WTC11 (cell line): ENCODE data around the gene IQSEC1. TPM values are rescaled to one million over a fixed set of nuclear protein-coding genes. Genes with fewer than 3 reads are reported as not detected.

Source experiments
- ATAC-seq: fragments of 200-7000 bp; cut with Tn5 transposase; 2 replicates; pipeline ENCODE4 v1.10.0; 2021; ENCODE audit warnings: mild to moderate bottlenecking, moderate library complexity
- CTCF ChIA-PET: fragments of 300-600 bp; sonication (Branson Sonifier 250); formaldehyde crosslinking; loops from one replicate; lab custom pipeline; 2021; ENCODE audit warnings: antibody characterized with exemption; lab: Charles Lee
- POLR2A ChIA-PET: fragments of 350-600 bp; sonication (Branson Sonifier 250); formaldehyde crosslinking; loops from one replicate; lab custom pipeline; 2021; ENCODE audit warnings: antibody characterized with exemption; lab: Charles Lee
- DNase-seq: peaks from one replicate; pipeline ENCODE4 v3.0.0; 2021; ENCODE audit warnings: low spot score
- H3K27ac Mint-ChIP-seq: 2 replicates; pipeline ENCODE4 v1.8.0; 2021; ENCODE audit warnings: mixed read lengths
- H3K27me3 Mint-ChIP-seq: 2 replicates; pipeline ENCODE4 v1.8.0; 2021; ENCODE audit warnings: low read depth, mild to moderate bottlenecking, moderate library complexity, mixed read lengths
- H3K36me3 Mint-ChIP-seq: 2 replicates; pipeline ENCODE4 v1.8.0; 2021; ENCODE audit warnings: mixed read lengths
- H3K4me1 Mint-ChIP-seq: 2 replicates; pipeline ENCODE4 v1.8.0; 2022; ENCODE audit warnings: mixed read lengths
- H3K4me3 Mint-ChIP-seq: 2 replicates; pipeline ENCODE4 v1.8.0; 2021; ENCODE audit warnings: mild to moderate bottlenecking, moderate library complexity, mixed read lengths
- H3K9me3 Mint-ChIP-seq: 2 replicates; pipeline ENCODE4 v1.8.0; 2021; ENCODE audit warnings: mixed read lengths
- ETV6 ChIP-seq: sonication (generic); formaldehyde crosslinking; IDR thresholded peaks from 2 replicates; pipeline ENCODE4 v1.8.1; 2022; ENCODE audit warnings: mild to moderate bottlenecking, missing genetic modification reagents
- NFE2L1 ChIP-seq: sonication (generic); formaldehyde crosslinking; IDR thresholded peaks from 2 replicates; pipeline ENCODE4 v1.8.1; 2023; ENCODE audit warnings: missing genetic modification reagents
- TCF7 ChIP-seq: sonication (generic); formaldehyde crosslinking; IDR thresholded peaks from 2 replicates; pipeline ENCODE4 v1.8.0; 2022; ENCODE audit warnings: mild to moderate bottlenecking, low read depth, missing genetic modification reagents, moderate library complexity
- ZBTB21 ChIP-seq: sonication (generic); formaldehyde crosslinking; IDR thresholded peaks from 2 replicates; pipeline ENCODE4 v1.8.1; 2023; ENCODE audit warnings: mild to moderate bottlenecking, missing genetic modification reagents, borderline replicate concordance
- ZNF232 ChIP-seq: sonication (generic); formaldehyde crosslinking; IDR thresholded peaks from 2 replicates; pipeline ENCODE4 v1.8.0; 2022; ENCODE audit warnings: mild to moderate bottlenecking, missing genetic modification reagents
- ZNF416 ChIP-seq: fragments of 250-450 bp; sonication (Bioruptor Pico); IDR thresholded peaks from 2 replicates; pipeline ENCODE4 v1.9.0; 2021; ENCODE audit warnings: mild to moderate bottlenecking, inconsistent platforms
- total RNA-seq: library from RNA; stranded (reverse); gene quantifications from 3 replicates; pipeline ENCODE4 v1.2.3, GENCODE V29; 2021
- TF ChIP-seq, protein P1 (sequence below): sonication (generic); formaldehyde crosslinking; conservative IDR thresholded peaks from 2 replicates; pipeline ENCODE4 v1.8.1; 2023; ENCODE audit warnings: mild to moderate bottlenecking, low read depth, missing genetic modification reagents, moderate library complexity
- TF ChIP-seq, protein P2 (sequence below): sonication (generic); formaldehyde crosslinking; IDR thresholded peaks from 2 replicates; pipeline ENCODE4 v1.8.0; 2022; ENCODE audit warnings: missing genetic modification reagents
- TF ChIP-seq, protein P3 (sequence below): sonication (generic); formaldehyde crosslinking; IDR thresholded peaks from 2 replicates; pipeline ENCODE4 v1.8.0; 2023; ENCODE audit warnings: missing genetic modification reagents
- TF ChIP-seq, protein P4 (sequence below): sonication (generic); formaldehyde crosslinking; IDR thresholded peaks from 2 replicates; pipeline ENCODE4 v1.8.1; 2023; ENCODE audit warnings: mild to moderate bottlenecking, missing genetic modification reagents
- TF ChIP-seq, protein P5 (sequence below): fragments of 250-450 bp; sonication (Bioruptor Pico); IDR thresholded peaks from 2 replicates; pipeline ENCODE4 v1.9.0; 2021; ENCODE audit warnings: mild to moderate bottlenecking
- TF ChIP-seq, protein P6 (sequence below): sonication (generic); formaldehyde crosslinking; IDR thresholded peaks from 2 replicates; pipeline ENCODE4 v1.8.1; 2023; ENCODE audit warnings: mild to moderate bottlenecking, missing genetic modification reagents, borderline replicate concordance
- TF ChIP-seq, protein P7 (sequence below): fragments of 250-450 bp; sonication (Bioruptor Pico); conservative IDR thresholded peaks from 2 replicates; pipeline ENCODE4 v1.9.0; 2021; ENCODE audit warnings: mild to moderate bottlenecking
- TF ChIP-seq, protein P8 (sequence below): sonication (generic); formaldehyde crosslinking; IDR thresholded peaks from 2 replicates; pipeline ENCODE4 v1.8.0; 2022; ENCODE audit warnings: mild to moderate bottlenecking, missing genetic modification reagents
- TF ChIP-seq, protein P9 (sequence below): sonication (generic); formaldehyde crosslinking; IDR thresholded peaks from 2 replicates; pipeline ENCODE4 v1.8.1; 2023; ENCODE audit warnings: mild to moderate bottlenecking, moderate library complexity, missing genetic modification reagents

IQSEC1 gene
- total RNA-seq, 1 experiment from 2014 or later, result 35.0 TPM

DNA sequence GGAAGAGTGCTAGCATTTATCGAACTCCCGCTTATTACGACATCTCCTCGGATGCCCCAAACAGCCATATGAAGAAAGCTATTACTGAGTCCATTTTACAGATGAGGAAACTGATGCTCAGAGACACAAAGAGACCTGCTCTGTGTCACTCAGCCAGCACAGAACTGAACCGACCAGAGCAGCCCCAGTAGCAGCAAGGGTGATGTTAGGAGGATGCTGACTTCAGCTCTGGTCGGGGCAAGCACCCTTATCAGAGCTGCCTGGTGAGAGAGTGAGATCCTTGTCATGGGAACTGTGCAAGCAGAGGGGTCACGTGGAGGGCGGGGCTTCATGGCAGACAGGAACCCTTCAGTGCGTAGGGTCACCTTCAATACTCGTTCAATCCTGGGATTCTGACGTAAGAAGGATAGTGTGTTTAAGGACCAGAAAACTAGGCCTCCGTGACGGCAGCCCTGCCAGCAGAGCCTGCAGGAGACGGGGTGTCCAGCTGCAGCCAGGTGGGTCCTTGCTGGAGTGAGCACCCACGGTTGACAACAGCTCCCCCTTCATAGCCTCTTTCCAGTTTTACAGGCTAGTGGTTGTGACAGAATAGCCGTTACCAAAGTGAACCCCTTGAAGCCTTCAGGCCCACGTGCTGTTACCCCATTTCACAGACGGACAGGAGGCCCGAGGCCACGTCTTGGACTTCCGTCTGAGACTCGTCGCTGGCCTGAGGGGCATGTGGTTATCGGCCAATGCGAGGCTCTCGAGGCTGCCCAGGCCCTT is 12.0 kb upstream of the IQSEC1 start:
- ChIA-PET POLR2A (no interaction called here), CTCF (interaction anchor here (0.6 kb wide), 1 partner anchor 549 kb away, joined by 3 read pairs; no protein-coding TSS in a partner anchor)
- H3K27me3 Mint-ChIP-seq, result no peaks in the 10 kb centered on the region
- H3K4me1 Mint-ChIP-seq, result no peaks in the 10 kb centered on the region
- H3K4me3 Mint-ChIP-seq, result no peak overlapping the region
- ATAC-seq (no peak), DNase-seq (no peak)
- no peak overlapping the region; the same call in 1 of the 2 replicates for H3K27ac Mint-ChIP-seq
- no peaks in the 10 kb centered on the region for H3K36me3 Mint-ChIP-seq
- no peaks in the 10 kb centered on the region for H3K9me3 Mint-ChIP-seq
- TF ChIP-seq, protein P1, sequence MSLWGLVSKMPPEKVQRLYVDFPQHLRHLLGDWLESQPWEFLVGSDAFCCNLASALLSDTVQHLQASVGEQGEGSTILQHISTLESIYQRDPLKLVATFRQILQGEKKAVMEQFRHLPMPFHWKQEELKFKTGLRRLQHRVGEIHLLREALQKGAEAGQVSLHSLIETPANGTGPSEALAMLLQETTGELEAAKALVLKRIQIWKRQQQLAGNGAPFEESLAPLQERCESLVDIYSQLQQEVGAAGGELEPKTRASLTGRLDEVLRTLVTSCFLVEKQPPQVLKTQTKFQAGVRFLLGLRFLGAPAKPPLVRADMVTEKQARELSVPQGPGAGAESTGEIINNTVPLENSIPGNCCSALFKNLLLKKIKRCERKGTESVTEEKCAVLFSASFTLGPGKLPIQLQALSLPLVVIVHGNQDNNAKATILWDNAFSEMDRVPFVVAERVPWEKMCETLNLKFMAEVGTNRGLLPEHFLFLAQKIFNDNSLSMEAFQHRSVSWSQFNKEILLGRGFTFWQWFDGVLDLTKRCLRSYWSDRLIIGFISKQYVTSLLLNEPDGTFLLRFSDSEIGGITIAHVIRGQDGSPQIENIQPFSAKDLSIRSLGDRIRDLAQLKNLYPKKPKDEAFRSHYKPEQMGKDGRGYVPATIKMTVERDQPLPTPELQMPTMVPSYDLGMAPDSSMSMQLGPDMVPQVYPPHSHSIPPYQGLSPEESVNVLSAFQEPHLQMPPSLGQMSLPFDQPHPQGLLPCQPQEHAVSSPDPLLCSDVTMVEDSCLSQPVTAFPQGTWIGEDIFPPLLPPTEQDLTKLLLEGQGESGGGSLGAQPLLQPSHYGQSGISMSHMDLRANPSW (CRISPR knock-in tag), result no peak
- TF ChIP-seq ETV6, result no peak
- TF ChIP-seq, protein P2, sequence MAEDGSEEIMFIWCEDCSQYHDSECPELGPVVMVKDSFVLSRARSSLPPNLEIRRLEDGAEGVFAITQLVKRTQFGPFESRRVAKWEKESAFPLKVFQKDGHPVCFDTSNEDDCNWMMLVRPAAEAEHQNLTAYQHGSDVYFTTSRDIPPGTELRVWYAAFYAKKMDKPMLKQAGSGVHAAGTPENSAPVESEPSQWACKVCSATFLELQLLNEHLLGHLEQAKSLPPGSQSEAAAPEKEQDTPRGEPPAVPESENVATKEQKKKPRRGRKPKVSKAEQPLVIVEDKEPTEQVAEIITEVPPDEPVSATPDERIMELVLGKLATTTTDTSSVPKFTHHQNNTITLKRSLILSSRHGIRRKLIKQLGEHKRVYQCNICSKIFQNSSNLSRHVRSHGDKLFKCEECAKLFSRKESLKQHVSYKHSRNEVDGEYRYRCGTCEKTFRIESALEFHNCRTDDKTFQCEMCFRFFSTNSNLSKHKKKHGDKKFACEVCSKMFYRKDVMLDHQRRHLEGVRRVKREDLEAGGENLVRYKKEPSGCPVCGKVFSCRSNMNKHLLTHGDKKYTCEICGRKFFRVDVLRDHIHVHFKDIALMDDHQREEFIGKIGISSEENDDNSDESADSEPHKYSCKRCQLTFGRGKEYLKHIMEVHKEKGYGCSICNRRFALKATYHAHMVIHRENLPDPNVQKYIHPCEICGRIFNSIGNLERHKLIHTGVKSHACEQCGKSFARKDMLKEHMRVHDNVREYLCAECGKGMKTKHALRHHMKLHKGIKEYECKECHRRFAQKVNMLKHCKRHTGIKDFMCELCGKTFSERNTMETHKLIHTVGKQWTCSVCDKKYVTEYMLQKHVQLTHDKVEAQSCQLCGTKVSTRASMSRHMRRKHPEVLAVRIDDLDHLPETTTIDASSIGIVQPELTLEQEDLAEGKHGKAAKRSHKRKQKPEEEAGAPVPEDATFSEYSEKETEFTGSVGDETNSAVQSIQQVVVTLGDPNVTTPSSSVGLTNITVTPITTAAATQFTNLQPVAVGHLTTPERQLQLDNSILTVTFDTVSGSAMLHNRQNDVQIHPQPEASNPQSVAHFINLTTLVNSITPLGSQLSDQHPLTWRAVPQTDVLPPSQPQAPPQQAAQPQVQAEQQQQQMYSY (CRISPR knock-in tag), result no peak
- TF ChIP-seq, protein P3, sequence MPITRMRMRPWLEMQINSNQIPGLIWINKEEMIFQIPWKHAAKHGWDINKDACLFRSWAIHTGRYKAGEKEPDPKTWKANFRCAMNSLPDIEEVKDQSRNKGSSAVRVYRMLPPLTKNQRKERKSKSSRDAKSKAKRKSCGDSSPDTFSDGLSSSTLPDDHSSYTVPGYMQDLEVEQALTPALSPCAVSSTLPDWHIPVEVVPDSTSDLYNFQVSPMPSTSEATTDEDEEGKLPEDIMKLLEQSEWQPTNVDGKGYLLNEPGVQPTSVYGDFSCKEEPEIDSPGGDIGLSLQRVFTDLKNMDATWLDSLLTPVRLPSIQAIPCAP (CRISPR knock-in tag), result no peak
- no peak for TF ChIP-seq NFE2L1 (CRISPR knock-in tag)
- TF ChIP-seq, protein P4, sequence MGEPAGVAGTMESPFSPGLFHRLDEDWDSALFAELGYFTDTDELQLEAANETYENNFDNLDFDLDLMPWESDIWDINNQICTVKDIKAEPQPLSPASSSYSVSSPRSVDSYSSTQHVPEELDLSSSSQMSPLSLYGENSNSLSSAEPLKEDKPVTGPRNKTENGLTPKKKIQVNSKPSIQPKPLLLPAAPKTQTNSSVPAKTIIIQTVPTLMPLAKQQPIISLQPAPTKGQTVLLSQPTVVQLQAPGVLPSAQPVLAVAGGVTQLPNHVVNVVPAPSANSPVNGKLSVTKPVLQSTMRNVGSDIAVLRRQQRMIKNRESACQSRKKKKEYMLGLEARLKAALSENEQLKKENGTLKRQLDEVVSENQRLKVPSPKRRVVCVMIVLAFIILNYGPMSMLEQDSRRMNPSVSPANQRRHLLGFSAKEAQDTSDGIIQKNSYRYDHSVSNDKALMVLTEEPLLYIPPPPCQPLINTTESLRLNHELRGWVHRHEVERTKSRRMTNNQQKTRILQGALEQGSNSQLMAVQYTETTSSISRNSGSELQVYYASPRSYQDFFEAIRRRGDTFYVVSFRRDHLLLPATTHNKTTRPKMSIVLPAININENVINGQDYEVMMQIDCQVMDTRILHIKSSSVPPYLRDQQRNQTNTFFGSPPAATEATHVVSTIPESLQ (CRISPR knock-in tag), result no peak
- TF ChIP-seq, protein P5, sequence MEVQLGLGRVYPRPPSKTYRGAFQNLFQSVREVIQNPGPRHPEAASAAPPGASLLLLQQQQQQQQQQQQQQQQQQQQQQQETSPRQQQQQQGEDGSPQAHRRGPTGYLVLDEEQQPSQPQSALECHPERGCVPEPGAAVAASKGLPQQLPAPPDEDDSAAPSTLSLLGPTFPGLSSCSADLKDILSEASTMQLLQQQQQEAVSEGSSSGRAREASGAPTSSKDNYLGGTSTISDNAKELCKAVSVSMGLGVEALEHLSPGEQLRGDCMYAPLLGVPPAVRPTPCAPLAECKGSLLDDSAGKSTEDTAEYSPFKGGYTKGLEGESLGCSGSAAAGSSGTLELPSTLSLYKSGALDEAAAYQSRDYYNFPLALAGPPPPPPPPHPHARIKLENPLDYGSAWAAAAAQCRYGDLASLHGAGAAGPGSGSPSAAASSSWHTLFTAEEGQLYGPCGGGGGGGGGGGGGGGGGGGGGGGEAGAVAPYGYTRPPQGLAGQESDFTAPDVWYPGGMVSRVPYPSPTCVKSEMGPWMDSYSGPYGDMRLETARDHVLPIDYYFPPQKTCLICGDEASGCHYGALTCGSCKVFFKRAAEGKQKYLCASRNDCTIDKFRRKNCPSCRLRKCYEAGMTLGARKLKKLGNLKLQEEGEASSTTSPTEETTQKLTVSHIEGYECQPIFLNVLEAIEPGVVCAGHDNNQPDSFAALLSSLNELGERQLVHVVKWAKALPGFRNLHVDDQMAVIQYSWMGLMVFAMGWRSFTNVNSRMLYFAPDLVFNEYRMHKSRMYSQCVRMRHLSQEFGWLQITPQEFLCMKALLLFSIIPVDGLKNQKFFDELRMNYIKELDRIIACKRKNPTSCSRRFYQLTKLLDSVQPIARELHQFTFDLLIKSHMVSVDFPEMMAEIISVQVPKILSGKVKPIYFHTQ, result no peak
- no peak for TF ChIP-seq ZNF232 (CRISPR knock-in tag)
- TF ChIP-seq, protein P6, sequence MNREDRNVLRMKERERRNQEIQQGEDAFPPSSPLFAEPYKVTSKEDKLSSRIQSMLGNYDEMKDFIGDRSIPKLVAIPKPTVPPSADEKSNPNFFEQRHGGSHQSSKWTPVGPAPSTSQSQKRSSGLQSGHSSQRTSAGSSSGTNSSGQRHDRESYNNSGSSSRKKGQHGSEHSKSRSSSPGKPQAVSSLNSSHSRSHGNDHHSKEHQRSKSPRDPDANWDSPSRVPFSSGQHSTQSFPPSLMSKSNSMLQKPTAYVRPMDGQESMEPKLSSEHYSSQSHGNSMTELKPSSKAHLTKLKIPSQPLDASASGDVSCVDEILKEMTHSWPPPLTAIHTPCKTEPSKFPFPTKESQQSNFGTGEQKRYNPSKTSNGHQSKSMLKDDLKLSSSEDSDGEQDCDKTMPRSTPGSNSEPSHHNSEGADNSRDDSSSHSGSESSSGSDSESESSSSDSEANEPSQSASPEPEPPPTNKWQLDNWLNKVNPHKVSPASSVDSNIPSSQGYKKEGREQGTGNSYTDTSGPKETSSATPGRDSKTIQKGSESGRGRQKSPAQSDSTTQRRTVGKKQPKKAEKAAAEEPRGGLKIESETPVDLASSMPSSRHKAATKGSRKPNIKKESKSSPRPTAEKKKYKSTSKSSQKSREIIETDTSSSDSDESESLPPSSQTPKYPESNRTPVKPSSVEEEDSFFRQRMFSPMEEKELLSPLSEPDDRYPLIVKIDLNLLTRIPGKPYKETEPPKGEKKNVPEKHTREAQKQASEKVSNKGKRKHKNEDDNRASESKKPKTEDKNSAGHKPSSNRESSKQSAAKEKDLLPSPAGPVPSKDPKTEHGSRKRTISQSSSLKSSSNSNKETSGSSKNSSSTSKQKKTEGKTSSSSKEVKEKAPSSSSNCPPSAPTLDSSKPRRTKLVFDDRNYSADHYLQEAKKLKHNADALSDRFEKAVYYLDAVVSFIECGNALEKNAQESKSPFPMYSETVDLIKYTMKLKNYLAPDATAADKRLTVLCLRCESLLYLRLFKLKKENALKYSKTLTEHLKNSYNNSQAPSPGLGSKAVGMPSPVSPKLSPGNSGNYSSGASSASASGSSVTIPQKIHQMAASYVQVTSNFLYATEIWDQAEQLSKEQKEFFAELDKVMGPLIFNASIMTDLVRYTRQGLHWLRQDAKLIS (CRISPR knock-in tag), result no peak
- TF ChIP-seq, protein P7, sequence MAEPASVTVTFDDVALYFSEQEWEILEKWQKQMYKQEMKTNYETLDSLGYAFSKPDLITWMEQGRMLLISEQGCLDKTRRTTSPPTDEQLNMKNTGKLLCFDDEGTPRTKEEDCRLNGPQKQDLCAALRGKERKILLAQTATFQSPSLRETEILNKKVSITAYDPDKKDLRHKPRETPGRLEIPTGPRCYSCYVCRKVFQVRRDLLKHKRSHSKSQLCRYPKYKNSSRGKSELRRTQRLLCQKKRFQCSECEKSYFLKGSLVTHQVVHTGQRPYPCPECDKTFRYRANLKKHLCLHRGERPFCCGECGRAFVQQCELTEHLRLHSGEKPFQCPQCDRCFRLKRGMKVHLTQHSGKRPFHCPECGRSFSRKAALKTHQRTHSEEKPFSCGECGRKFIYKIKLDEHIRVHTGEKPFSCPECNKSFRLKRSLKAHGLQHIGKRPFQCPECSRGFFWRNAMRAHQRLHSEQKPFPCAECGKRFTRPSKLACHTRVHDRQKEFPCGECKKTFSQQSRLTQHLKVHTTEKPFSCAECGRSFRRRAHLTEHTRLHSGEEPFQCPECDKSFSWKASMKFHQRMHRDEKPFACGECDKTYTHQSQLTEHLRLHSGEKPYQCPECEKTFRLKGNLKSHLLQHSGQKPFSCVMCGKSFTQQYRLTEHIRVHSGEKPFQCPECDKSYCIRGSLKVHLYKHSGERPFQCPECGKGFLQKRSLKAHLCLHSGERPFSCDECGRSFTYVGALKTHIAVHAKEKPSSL, result no peak
- no peak for TF ChIP-seq ZBTB21
- TF ChIP-seq TCF7 (CRISPR knock-in tag), result no peak
- TF ChIP-seq, protein P8, sequence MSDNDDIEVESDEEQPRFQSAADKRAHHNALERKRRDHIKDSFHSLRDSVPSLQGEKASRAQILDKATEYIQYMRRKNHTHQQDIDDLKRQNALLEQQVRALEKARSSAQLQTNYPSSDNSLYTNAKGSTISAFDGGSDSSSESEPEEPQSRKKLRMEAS (CRISPR knock-in tag), result no peak
- TF ChIP-seq, protein P9, sequence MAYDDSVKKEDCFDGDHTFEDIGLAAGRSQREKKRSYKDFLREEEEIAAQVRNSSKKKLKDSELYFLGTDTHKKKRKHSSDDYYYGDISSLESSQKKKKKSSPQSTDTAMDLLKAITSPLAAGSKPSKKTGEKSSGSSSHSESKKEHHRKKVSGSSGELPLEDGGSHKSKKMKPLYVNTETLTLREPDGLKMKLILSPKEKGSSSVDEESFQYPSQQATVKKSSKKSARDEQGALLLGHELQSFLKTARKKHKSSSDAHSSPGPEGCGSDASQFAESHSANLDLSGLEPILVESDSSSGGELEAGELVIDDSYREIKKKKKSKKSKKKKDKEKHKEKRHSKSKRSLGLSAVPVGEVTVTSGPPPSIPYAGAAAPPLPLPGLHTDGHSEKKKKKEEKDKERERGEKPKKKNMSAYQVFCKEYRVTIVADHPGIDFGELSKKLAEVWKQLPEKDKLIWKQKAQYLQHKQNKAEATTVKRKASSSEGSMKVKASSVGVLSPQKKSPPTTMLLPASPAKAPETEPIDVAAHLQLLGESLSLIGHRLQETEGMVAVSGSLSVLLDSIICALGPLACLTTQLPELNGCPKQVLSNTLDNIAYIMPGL, result no peak
- no peak for TF ChIP-seq ZNF416 (CRISPR knock-in tag)
